Astrocyte of the cerebellum (primary cell): ENCODE results near the gene CACNA2D3.

ENCODE experiments used
- DNase-seq: peaks from one replicate; pipeline ENCODE4 v3.0.0-alpha.2; 2011; ENCODE audit warnings: low read depth
- H3K4me3 ChIP-seq: 2 replicates; pipeline ENCODE4 v1.5.1; 2011; ENCODE audit warnings: mild to moderate bottlenecking, low read depth, low read length, moderate library complexity
- in situ Hi-C: cut with HindIII; loops from 2 replicates; pipeline ENCODE4 v1.10.0; 2017; ENCODE audit warnings: low sequenced_read_pairs
- TF ChIP-seq, protein P1 (sequence below): IDR thresholded peaks from 2 replicates; pipeline ENCODE4 v1.5.1; 2012; ENCODE audit warnings: low read length, low read depth, moderate library complexity, mild to moderate bottlenecking; ENCODE audit errors: missing control alignments

Gene CACNA2D3

GRCh38 chr3:54225841-54226528, 103.6 kb downstream of the CACNA2D3 start:
- TF ChIP-seq, protein P1, sequence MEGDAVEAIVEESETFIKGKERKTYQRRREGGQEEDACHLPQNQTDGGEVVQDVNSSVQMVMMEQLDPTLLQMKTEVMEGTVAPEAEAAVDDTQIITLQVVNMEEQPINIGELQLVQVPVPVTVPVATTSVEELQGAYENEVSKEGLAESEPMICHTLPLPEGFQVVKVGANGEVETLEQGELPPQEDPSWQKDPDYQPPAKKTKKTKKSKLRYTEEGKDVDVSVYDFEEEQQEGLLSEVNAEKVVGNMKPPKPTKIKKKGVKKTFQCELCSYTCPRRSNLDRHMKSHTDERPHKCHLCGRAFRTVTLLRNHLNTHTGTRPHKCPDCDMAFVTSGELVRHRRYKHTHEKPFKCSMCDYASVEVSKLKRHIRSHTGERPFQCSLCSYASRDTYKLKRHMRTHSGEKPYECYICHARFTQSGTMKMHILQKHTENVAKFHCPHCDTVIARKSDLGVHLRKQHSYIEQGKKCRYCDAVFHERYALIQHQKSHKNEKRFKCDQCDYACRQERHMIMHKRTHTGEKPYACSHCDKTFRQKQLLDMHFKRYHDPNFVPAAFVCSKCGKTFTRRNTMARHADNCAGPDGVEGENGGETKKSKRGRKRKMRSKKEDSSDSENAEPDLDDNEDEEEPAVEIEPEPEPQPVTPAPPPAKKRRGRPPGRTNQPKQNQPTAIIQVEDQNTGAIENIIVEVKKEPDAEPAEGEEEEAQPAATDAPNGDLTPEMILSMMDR = no peak
- no peak overlapping the region for H3K4me3 ChIP-seq
- no peak for DNase-seq
- in situ Hi-C loops = no loop called here

DNA sequence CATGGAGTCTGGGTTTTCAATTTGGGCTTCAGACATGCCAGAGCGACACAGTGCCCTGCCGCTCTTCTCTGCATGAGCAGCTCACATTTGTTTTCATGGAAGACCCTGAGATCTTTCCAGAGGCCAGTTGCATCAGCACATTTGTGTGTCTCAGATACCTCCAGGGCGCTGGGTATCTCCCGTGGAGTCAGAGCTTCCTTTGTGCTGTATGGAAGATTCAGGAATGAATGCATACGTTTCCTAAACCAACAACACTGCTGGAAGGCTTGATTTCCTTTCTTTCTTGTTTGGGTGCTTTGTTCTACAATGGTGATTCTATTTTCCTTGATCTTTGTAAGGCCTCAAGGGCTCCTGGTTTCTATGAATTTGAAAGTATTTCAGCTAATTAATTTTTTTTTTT, 106.5 kb downstream of the CACNA2D3 start:
- H3K4me3 ChIP-seq = no peak overlapping the region
- in situ Hi-C loops = no loop called here
- TF ChIP-seq, protein P1 = no peak
- no peak for DNase-seq

DNA sequence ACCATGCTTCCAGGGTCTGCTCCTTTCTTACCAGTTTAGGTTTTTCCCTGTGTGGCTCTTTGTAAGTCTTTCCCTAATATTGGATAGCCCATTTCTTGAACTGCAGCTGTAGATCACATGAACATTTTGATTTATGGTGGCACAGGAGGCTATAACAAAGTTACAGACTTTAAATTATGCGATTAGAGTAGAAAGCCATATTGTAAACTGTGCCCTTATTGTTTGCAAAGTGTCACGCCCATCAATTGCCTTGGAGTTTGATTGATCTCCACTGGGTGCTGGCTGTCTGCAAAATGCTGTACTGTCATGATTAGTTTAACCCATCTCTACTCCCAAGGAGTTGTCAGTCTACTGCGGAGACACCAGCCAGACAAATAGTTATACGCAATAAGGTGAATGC, 110.3 kb downstream of the CACNA2D3 start:
- DNase-seq = no peak
- in situ Hi-C loops = no loop called here
- TF ChIP-seq, protein P1 = no peak
- H3K4me3 ChIP-seq = no peak overlapping the region

DNA sequence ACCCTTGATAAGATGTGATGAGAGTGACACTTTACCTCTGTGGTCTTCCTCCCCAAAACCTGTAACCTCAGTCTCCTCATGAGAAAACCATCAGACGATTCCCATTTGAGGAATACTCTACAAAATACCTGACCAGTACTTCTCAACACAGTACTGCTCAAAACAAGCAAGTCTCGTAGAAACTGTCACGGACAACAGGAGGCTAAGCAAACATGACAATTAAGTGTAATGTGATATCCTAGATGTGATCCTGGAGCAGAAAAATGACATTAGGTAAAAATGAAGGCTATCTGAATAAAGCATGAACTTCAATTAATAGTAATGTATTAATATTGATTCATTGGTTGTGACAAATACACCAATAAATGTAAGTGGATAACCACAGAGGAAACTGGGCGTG, 113.6 kb downstream of the CACNA2D3 start:
- in situ Hi-C loops = no loop called here
- no peak overlapping the region for H3K4me3 ChIP-seq
- TF ChIP-seq, protein P1 = no peak
- DNase-seq = no peak

- TF ChIP-seq, protein P1 = no peak
- no peak for DNase-seq
- in situ Hi-C loops = no loop called here
- H3K4me3 ChIP-seq = no peak overlapping the region
These were observed 114.8 kb downstream of the CACNA2D3 start for GRCh38 chr3:54237109-54237508.

DNA sequence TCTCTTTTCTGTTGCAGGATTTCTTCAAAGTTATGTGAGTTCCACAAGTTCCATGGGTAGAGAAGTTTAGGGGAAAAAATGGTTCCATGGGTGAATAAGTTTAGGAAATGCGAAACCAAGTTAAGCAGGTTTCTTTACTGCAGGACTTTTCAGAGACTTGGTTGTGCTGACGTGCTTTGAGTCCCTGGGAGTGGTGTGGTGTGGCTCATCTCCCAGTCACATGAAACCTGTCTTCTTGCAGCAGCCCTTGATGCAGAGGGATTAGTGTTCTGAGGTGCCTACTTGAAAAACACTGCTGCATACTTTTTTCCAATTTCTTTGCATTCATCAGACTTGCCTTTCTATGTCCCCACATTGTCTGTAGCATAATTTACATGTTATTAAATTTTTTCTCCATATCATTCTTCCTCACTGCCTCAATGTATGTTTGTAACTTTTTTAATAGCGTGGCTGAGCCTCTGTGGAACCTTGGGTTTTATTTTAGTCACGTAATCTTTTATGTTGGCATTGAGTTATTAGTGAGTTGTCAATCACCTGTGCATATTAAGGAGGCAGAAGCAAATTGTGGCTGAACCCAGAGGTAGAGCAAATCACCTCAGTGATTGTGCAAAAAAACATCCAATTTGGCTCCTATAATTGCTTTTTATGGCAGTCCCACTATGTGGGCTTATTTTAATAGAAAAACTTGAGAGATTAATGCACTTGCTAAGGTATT, 115.6 kb downstream of the CACNA2D3 start:
- no peak for DNase-seq
- H3K4me3 ChIP-seq = no peak overlapping the region
- TF ChIP-seq, protein P1 = no peak
- in situ Hi-C loops = no loop called here
